Keratinocyte (primary cell): ENCODE results near the gene OR10P1.

Experiments used
- CTCF ChIP-seq, 3 experiments: IDR thresholded peaks in 1 of 3; conservative IDR thresholded peaks in 1 of 3; optimal IDR thresholded peaks in 1 of 3; 2 replicates in 2 of 3; 3 replicates in 1 of 3; pipeline versions ENCODE3 to v1.5.1; 2011; ENCODE audit warnings: low read length in 3 of 3, mild to moderate bottlenecking in 3 of 3, moderate library complexity in 2 of 3, control low read depth in 1 of 3, inconsistent platforms in 1 of 3; ENCODE audit not compliant: insufficient read depth in 2 of 3; ENCODE audit errors: extremely low read depth in 1 of 3
- EZH2 ChIP-seq: IDR thresholded peaks from one replicate; pipeline ENCODE4 v1.6.1; 2012; ENCODE audit warnings: inconsistent platforms, mild to moderate bottlenecking, low read length, moderate library complexity

- TF ChIP-seq EZH2 = no peak
- TF ChIP-seq CTCF (optimal IDR thresholded peaks at IDR 0.05 in 1 of 3, IDR thresholded peaks at IDR 0.05 in 1 of 3, conservative IDR thresholded peaks at IDR 0.05 in 1 of 3; ENCODE audit: extremely low read depth in 1 of 3, insufficient read depth in 2 of 3, low read length in 3 of 3) = no peak
Measured at GRCh38 chr12:55666508-55666907, 29.8 kb downstream of the OR10P1 start.
